ENCODE data around the gene TFDP2.
A peak's percentile ranks its signal among the peaks of the same experiment; 100 is the strongest.

Gene TFDP2

GRCh38 chr3:142165194-142165593 is 15.8 kb upstream of the TFDP2 start:
- TF ChIP-seq CTCF (IDR thresholded peaks at IDR 0.05; ENCODE audit: low read length, missing control alignments) = no peak
- no peak for DNase-seq (ENCODE audit: low read depth)
- H3K4me3 ChIP-seq (replicated peaks; ENCODE audit: low read depth, low read length) = no peak overlapping the region

- H3K4me3 ChIP-seq (replicated peaks; ENCODE audit: low read depth, low read length) = no peak overlapping the region
- DNase-seq (ENCODE audit: low read depth) = no peak
- TF ChIP-seq CTCF (IDR thresholded peaks at IDR 0.05; ENCODE audit: low read length, missing control alignments) = no peak
Observed at GRCh38 chr3:142159083-142159740, 9.9 kb upstream of the TFDP2 start.

DNA sequence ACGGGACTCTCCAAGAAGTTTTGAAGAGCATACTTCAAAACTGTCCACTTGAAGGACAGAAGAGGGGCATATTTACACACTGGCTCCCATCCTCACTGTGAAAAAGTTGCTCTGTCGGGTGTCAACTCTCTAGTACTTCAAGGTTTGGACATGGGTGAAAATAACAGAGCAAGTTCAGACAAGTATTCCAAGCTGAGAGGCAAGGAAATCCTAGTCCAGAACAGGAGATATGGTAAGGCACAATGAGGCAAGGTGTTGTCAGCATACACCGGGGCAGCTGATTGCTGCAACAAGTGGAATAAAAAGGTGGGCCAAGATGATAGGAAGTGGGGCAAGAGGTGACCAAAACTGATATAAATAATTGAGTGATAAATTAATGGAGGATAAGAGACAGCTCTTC is 4.8 kb upstream of the TFDP2 start:
- no peak for TF ChIP-seq CTCF (IDR thresholded peaks at IDR 0.05; ENCODE audit: low read length, missing control alignments)
- no peak for DNase-seq (ENCODE audit: low read depth)
- H3K4me3 ChIP-seq (replicated peaks; ENCODE audit: low read depth, low read length) = no peak overlapping the region

GRCh38 chr3:142152384-142152783 is 3.0 kb upstream of the TFDP2 start:
- DNase-seq (ENCODE audit: low read depth) = no peak
- H3K4me3 ChIP-seq (replicated peaks; ENCODE audit: low read depth, low read length) = no peak overlapping the region
- peak; percentile 7 for TF ChIP-seq CTCF (IDR thresholded peaks at IDR 0.05; ENCODE audit: low read length, missing control alignments)

- no peak for TF ChIP-seq CTCF (IDR thresholded peaks at IDR 0.05; ENCODE audit: low read length, missing control alignments)
- H3K4me3 ChIP-seq (replicated peaks; ENCODE audit: low read depth, low read length) = no peak overlapping the region
- no peak for DNase-seq (ENCODE audit: low read depth)
Observed at GRCh38 chr3:142151828-142152227, 2.5 kb upstream of the TFDP2 start.

DNA sequence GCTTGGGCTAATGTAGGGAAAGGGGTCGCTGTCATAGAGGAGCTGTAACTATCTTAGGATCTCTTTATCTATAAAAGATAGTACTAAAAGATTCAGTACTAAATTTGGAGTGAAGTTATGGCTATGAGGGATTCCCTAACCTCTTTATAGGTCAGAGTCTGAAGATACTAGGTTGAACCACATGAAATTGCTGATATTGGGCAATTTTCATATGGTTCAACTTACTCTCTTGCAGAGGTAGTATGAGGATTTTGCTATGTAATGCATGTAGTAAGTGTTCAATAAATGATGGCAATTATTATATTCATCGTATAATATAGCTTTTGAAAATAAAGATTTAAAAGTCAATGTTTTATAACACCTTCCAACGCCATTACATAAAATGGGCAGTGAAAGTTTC is 1.9 kb upstream of the TFDP2 start:
- TF ChIP-seq CTCF (IDR thresholded peaks at IDR 0.05; ENCODE audit: low read length, missing control alignments) = no peak
- no peak overlapping the region for H3K4me3 ChIP-seq (replicated peaks; ENCODE audit: low read depth, low read length)
- DNase-seq (ENCODE audit: low read depth) = no peak

DNA sequence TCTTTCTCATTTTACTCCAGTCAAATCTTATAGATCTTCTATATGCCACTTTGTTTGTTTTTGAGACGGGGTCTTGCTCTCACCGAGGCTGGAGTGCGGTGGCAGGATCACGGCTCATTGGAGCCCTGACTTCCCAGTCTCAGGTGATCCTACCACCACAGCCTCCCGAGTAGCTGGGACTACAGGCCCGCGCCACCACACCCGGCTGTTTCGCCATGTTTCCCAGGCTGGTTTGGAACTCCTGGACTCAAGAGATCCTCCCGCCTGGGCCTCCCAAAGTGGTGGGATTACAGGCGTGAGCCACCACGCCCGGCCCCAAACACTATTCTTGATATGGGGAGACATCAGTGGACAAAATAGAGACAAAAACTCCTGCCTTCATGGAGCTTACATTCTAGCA is 927 bp upstream of the TFDP2 start:
- no peak overlapping the region for H3K4me3 ChIP-seq (replicated peaks; ENCODE audit: low read depth, low read length)
- no peak for TF ChIP-seq CTCF (IDR thresholded peaks at IDR 0.05; ENCODE audit: low read length, missing control alignments)
- DNase-seq (ENCODE audit: low read depth) = no peak

Data from fibroblast of pulmonary artery (primary cell).